ENCODE data around the gene INTS7.

DNA sequence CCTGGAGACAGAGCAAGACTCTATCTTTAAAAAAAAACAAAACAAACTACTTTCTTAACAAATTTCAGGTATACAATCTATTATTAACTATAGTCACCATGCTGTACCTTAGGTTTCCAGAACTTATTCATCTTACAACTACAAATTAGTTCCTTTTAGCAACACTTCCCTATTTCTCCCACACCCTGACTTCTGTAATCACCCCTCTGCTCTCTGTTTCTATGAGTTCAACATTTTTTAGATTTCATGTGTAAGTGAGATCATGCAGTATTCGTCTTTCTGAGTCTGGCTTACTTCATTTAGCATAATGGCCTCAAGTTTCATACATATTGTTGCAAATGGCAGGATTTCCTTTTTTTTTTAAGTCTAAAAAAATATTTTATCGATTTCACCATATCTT, 126.9 kb downstream of the INTS7 start:
- TF ChIP-seq, protein P1, sequence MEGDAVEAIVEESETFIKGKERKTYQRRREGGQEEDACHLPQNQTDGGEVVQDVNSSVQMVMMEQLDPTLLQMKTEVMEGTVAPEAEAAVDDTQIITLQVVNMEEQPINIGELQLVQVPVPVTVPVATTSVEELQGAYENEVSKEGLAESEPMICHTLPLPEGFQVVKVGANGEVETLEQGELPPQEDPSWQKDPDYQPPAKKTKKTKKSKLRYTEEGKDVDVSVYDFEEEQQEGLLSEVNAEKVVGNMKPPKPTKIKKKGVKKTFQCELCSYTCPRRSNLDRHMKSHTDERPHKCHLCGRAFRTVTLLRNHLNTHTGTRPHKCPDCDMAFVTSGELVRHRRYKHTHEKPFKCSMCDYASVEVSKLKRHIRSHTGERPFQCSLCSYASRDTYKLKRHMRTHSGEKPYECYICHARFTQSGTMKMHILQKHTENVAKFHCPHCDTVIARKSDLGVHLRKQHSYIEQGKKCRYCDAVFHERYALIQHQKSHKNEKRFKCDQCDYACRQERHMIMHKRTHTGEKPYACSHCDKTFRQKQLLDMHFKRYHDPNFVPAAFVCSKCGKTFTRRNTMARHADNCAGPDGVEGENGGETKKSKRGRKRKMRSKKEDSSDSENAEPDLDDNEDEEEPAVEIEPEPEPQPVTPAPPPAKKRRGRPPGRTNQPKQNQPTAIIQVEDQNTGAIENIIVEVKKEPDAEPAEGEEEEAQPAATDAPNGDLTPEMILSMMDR (conservative IDR thresholded peaks at IDR 0.05; ENCODE audit: low read length), result no peak
- TF ChIP-seq EZH2phosphoT487 (IDR thresholded peaks at IDR 0.05; ENCODE audit: borderline replicate concordance), result no peak
